ENCODE data around the gene HELZ2. TPM values are rescaled to one million over a fixed set of nuclear protein-coding genes. Genes with fewer than 3 reads are reported as not detected.
"Not testable (repeated sequence)": the region's sequence is repeated elsewhere in the genome, so short reads cannot be mapped to it uniquely, and the experiment has no call there.

Gene HELZ2
- total and polyA plus RNA-seq, 2 donors: 13.9 to 14.8 TPM

- H3K27ac ChIP-seq (ENCODE audit: low read depth in 1 of 2, low read length in 1 of 2): no peak overlapping the region
- WGBS: 84% methylated on average over 28 of the region's 28 CpGs
These were observed 1.0 kb upstream of the HELZ2 start for GRCh38 chr20:63574829-63575743.

GRCh38 chr20:63573647-63574131, 350 bp downstream of the HELZ2 start:
- peaks cover 11 to 14% of the 10 kb centered on the region in 2 donors for H3K4me1 ChIP-seq (ENCODE audit: control insufficient read depth in 2 of 2, insufficient read depth in 2 of 2, low read length in 2 of 2)
- H3K9me3 ChIP-seq (ENCODE audit: control insufficient read depth in 2 of 2, insufficient read depth in 1 of 2, low read length in 1 of 2): peaks cover 0 to 2% of the 10 kb centered on the region in 2 donors
- H3K27me3 ChIP-seq (ENCODE audit: control insufficient read depth in 2 of 2, insufficient read depth in 1 of 2, low read length in 1 of 2): peaks cover 5 to 48% of the 10 kb centered on the region in 2 donors
- peaks cover 0 to 4% of the 10 kb centered on the region in 2 donors for H3K36me3 ChIP-seq (ENCODE audit: control insufficient read depth in 2 of 2, insufficient read depth in 2 of 2, low read length in 1 of 2)
- peak in 2 of 9 donors; percentile 13 to 33 for DNase-seq (ENCODE audit: low read depth in 6 of 9, low spot score in 9 of 9)
- H3K27ac ChIP-seq (ENCODE audit: low read depth in 1 of 2, low read length in 1 of 2): peak overlapping the region; percentile 8 to 12
- peak overlapping the region; percentile 59 to 82 for H3K4me3 ChIP-seq (ENCODE audit: low read length in 2 of 2)
- WGBS: 3% methylated on average over 24 of the region's 24 CpGs

More at GRCh38 chr20:63574829-63575743, 1.0 kb upstream of the HELZ2 start:
- peaks cover 5 to 45% of the 10 kb centered on the region in 2 donors for H3K27me3 ChIP-seq (ENCODE audit: control insufficient read depth in 2 of 2, insufficient read depth in 1 of 2, low read length in 1 of 2)
- H3K36me3 ChIP-seq (ENCODE audit: control insufficient read depth in 2 of 2, insufficient read depth in 2 of 2, low read length in 1 of 2): peaks cover 0 to 4% of the 10 kb centered on the region in 2 donors
- H3K4me1 ChIP-seq (ENCODE audit: control insufficient read depth in 2 of 2, insufficient read depth in 2 of 2, low read length in 2 of 2): peaks cover 9 to 12% of the 10 kb centered on the region in 2 donors
- H3K4me3 ChIP-seq (ENCODE audit: low read length in 2 of 2): no peak overlapping the region
- peaks cover 0 to 2% of the 10 kb centered on the region in 2 donors for H3K9me3 ChIP-seq (ENCODE audit: control insufficient read depth in 2 of 2, insufficient read depth in 1 of 2, low read length in 1 of 2)
- DNase-seq (ENCODE audit: low read depth in 6 of 9, low spot score in 9 of 9): no peak

- Histone ChIP-seq H3K36me3 (ENCODE audit: control insufficient read depth in 2 of 2, insufficient read depth in 2 of 2, low read length in 1 of 2) (peaks cover 0 to 4% of the 10 kb centered on the region in 2 donors), H3K4me3 (ENCODE audit: low read length in 2 of 2) (peak overlapping the region; percentile 59 to 82), H3K27me3 (ENCODE audit: control insufficient read depth in 2 of 2, insufficient read depth in 1 of 2, low read length in 1 of 2) (peaks cover 5 to 55% of the 10 kb centered on the region in 2 donors), H3K27ac (ENCODE audit: low read depth in 1 of 2, low read length in 1 of 2) (no peak overlapping the region), H3K9me3 (ENCODE audit: control insufficient read depth in 2 of 2, insufficient read depth in 1 of 2, low read length in 1 of 2) (peaks cover 0 to 4% of the 10 kb centered on the region in 2 donors), H3K4me1 (ENCODE audit: control insufficient read depth in 2 of 2, insufficient read depth in 2 of 2, low read length in 2 of 2) (peaks cover 18 to 21% of the 10 kb centered on the region in 2 donors)
- DNase-seq (ENCODE audit: low read depth in 6 of 9, low spot score in 9 of 9): no peak
- 95% methylated on average over 34 of the region's 34 CpGs for WGBS
These were observed 1.0 kb downstream of the HELZ2 start for GRCh38 chr20:63572788-63573646.

GRCh38 chr20:63572071-63572787, 1.8 kb downstream of the HELZ2 start:
- H3K9me3 ChIP-seq (ENCODE audit: control insufficient read depth in 2 of 2, insufficient read depth in 1 of 2, low read length in 1 of 2): peaks cover 0 to 9% of the 10 kb centered on the region in 2 donors
- peaks cover 0 to 4% of the 10 kb centered on the region in 2 donors for H3K36me3 ChIP-seq (ENCODE audit: control insufficient read depth in 2 of 2, insufficient read depth in 2 of 2, low read length in 1 of 2)
- H3K4me1 ChIP-seq (ENCODE audit: control insufficient read depth in 2 of 2, insufficient read depth in 2 of 2, low read length in 2 of 2): peaks cover 24 to 28% of the 10 kb centered on the region in 2 donors
- peaks cover 5 to 57% of the 10 kb centered on the region in 2 donors for H3K27me3 ChIP-seq (ENCODE audit: control insufficient read depth in 2 of 2, insufficient read depth in 1 of 2, low read length in 1 of 2)
- DNase-seq (ENCODE audit: low read depth in 6 of 9, low spot score in 9 of 9): no peak
- no peak overlapping the region for H3K27ac ChIP-seq (ENCODE audit: low read depth in 1 of 2, low read length in 1 of 2)
- H3K4me3 ChIP-seq (ENCODE audit: low read length in 2 of 2): no peak overlapping the region
- WGBS: 98% methylated on average over 48 of the region's 48 CpGs

GRCh38 chr20:63571087-63571478, 3.0 kb downstream of the HELZ2 start:
- 72% methylated on average over 7 of the region's 11 CpGs for WGBS
- H3K36me3 ChIP-seq (ENCODE audit: control insufficient read depth in 2 of 2, insufficient read depth in 2 of 2, low read length in 1 of 2); H3K27ac ChIP-seq (ENCODE audit: low read depth in 1 of 2, low read length in 1 of 2); DNase-seq (ENCODE audit: low read depth in 6 of 9, low spot score in 9 of 9); H3K9me3 ChIP-seq (ENCODE audit: control insufficient read depth in 2 of 2, insufficient read depth in 1 of 2, low read length in 1 of 2); H3K4me3 ChIP-seq (ENCODE audit: low read length in 2 of 2): not testable (repeated sequence)
- Histone ChIP-seq H3K4me1 (ENCODE audit: control insufficient read depth in 2 of 2, insufficient read depth in 2 of 2, low read length in 2 of 2) (peaks cover 24 to 28% of the 10 kb centered on the region in 2 donors), H3K27me3 (ENCODE audit: control insufficient read depth in 2 of 2, insufficient read depth in 1 of 2, low read length in 1 of 2) (peaks cover 5 to 57% of the 10 kb centered on the region in 2 donors)

- H3K27ac ChIP-seq (ENCODE audit: low read depth in 1 of 2, low read length in 1 of 2): no peak overlapping the region
- H3K4me3 ChIP-seq (ENCODE audit: low read length in 2 of 2): no peak overlapping the region
- H3K4me1 ChIP-seq (ENCODE audit: control insufficient read depth in 2 of 2, insufficient read depth in 2 of 2, low read length in 2 of 2): peaks cover 24 to 28% of the 10 kb centered on the region in 2 donors
- peaks cover 0 to 9% of the 10 kb centered on the region in 2 donors for H3K9me3 ChIP-seq (ENCODE audit: control insufficient read depth in 2 of 2, insufficient read depth in 1 of 2, low read length in 1 of 2)
- H3K36me3 ChIP-seq (ENCODE audit: control insufficient read depth in 2 of 2, insufficient read depth in 2 of 2, low read length in 1 of 2): peaks cover 0 to 12% of the 10 kb centered on the region in 2 donors
- WGBS: 98% methylated on average over 28 of the region's 28 CpGs
- DNase-seq (ENCODE audit: low read depth in 6 of 9, low spot score in 9 of 9): no peak
- peaks cover 5 to 53% of the 10 kb centered on the region in 2 donors for H3K27me3 ChIP-seq (ENCODE audit: control insufficient read depth in 2 of 2, insufficient read depth in 1 of 2, low read length in 1 of 2)
These were observed 3.6 kb downstream of the HELZ2 start for GRCh38 chr20:63570281-63571086.

GRCh38 chr20:63568986-63569949, 4.8 kb downstream of the HELZ2 start:
- no peak overlapping the region for H3K4me3 ChIP-seq (ENCODE audit: low read length in 2 of 2)

More at GRCh38 chr20:63568986-63569949, 4.8 kb downstream of the HELZ2 start:
- 93% methylated on average over 46 of the region's 46 CpGs for WGBS
- H3K36me3 ChIP-seq (ENCODE audit: control insufficient read depth in 2 of 2, insufficient read depth in 2 of 2, low read length in 1 of 2): peaks cover 0 to 16% of the 10 kb centered on the region in 2 donors
- peaks cover 0 to 9% of the 10 kb centered on the region in 2 donors for H3K9me3 ChIP-seq (ENCODE audit: control insufficient read depth in 2 of 2, insufficient read depth in 1 of 2, low read length in 1 of 2)
- H3K27ac ChIP-seq (ENCODE audit: low read depth in 1 of 2, low read length in 1 of 2): no peak overlapping the region
- no peak for DNase-seq (ENCODE audit: low read depth in 6 of 9, low spot score in 9 of 9)
- peaks cover 20 to 24% of the 10 kb centered on the region in 2 donors for H3K4me1 ChIP-seq (ENCODE audit: control insufficient read depth in 2 of 2, insufficient read depth in 2 of 2, low read length in 2 of 2)
- peaks cover 5 to 41% of the 10 kb centered on the region in 2 donors for H3K27me3 ChIP-seq (ENCODE audit: control insufficient read depth in 2 of 2, insufficient read depth in 1 of 2, low read length in 1 of 2)
